HCT116 (cell line): ENCODE data around the gene HOXB8. TPM values are rescaled to one million over a fixed set of nuclear protein-coding genes. Genes with fewer than 3 reads are reported as not detected.

Source experiments
- ATAC-seq: fragments of 200-7000 bp; cut with Tn5 transposase; 2 replicates; pipeline ENCODE4 v1.9.1; 2020; ENCODE audit warnings: mild to moderate bottlenecking, moderate library complexity
- BruUV-seq: library from RNA; stranded (reverse); fragments of 400-500 nt; replicated peaks from 2 replicates; lab custom pipeline; 2021; lab: Mats Ljungman, UMichigan
- CTCF ChIA-PET: fragments of 300-600 bp; sonication (Branson Sonifier 250); formaldehyde crosslinking; loops from one replicate; lab custom pipeline; 2021; ENCODE audit warnings: antibody characterized with exemption; lab: Charles Lee
- POLR2A ChIA-PET: fragments of 300-600, 350-600 bp; sonication (Branson Sonifier 250); formaldehyde crosslinking; loops from one replicate; lab custom pipeline; 2021; ENCODE audit warnings: antibody characterized with exemption; lab: Charles Lee
- RAD21 ChIA-PET, 2 experiments: fragments of 300-600 bp; sonication (Branson Sonifier 250); formaldehyde crosslinking; loops; one replicate each; lab custom pipeline; 2023; ENCODE audit warnings: low total read pairs in 2 of 2; ENCODE audit not compliant: uncharacterized antibody in 2 of 2, unreplicated experiment in 2 of 2, low non-redundant PET in 1 of 2; lab: Charles Lee
- DNase-seq: peaks from one replicate; pipeline ENCODE4 v3.0.0-alpha.2; 2010; ENCODE audit warnings: low read depth, low spot score
- H2AFZ ChIP-seq: fragments of 200-600 bp; shearing (Covaris generic), sonication (generic); 2 replicates; pipeline ENCODE4 v1.6.1; 2017; ENCODE audit warnings: low read depth, mixed run types, mixed read lengths, antibody characterized with exemption, low read length; ENCODE audit not compliant: poor library complexity, severe bottlenecking
- H3K27ac ChIP-seq: 2 replicates; pipeline ENCODE4 v1.5.1; 2012; ENCODE audit warnings: low read depth, low read length
- H3K27me3 ChIP-seq: fragments of 200-600 bp; sonication (generic); 2 replicates; pipeline ENCODE4 v1.6.1; 2016; ENCODE audit warnings: mixed run types, low read length, mixed read lengths; ENCODE audit not compliant: insufficient read depth
- H3K36me3 ChIP-seq, 2 experiments: fragments of 200-500 bp in 1 of 2; fragments of 200-600 bp in 1 of 2; sonication (Bioruptor generic) in 1 of 2; sonication (generic) in 1 of 2; 2 replicates each; pipeline versions ENCODE4 v1.5.1 to v1.6.1; 2014 to 2016; ENCODE audit warnings: low read length in 2 of 2, inconsistent platforms in 1 of 2, mixed read lengths in 1 of 2, mixed run types in 1 of 2; ENCODE audit not compliant: insufficient read depth in 2 of 2, control insufficient read depth in 1 of 2
- H3K4me1 ChIP-seq, 2 experiments: fragments of 200-600 bp in 1 of 2; sonication (generic) in 1 of 2; 2 replicates each; pipeline versions ENCODE4 v1.5.1 to v1.6.1; 2012 to 2017; ENCODE audit warnings: low read length in 2 of 2, inconsistent platforms in 1 of 2, mild to moderate bottlenecking in 1 of 2, mixed read lengths in 1 of 2, mixed run types in 1 of 2, moderate library complexity in 1 of 2; ENCODE audit not compliant: insufficient read depth in 2 of 2, control insufficient read depth in 1 of 2
- H3K4me2 ChIP-seq: fragments of 200-600 bp; sonication (generic); 2 replicates; pipeline ENCODE4 v1.6.1; 2017; ENCODE audit warnings: mixed run types, low read length, mixed read lengths
- H3K4me3 ChIP-seq, 2 experiments: fragments of 200-600 bp in 1 of 2; sonication (generic) in 1 of 2; replicated peaks in 1 of 2; 2 replicates each; pipeline ENCODE4 v1.5.1; 2011 to 2016; ENCODE audit warnings: low read length in 2 of 2, control low read depth in 1 of 2, low read depth in 1 of 2, mild to moderate bottlenecking in 1 of 2, mixed read lengths in 1 of 2, mixed run types in 1 of 2
- H3K79me2 ChIP-seq: fragments of 200-600 bp; sonication (generic); 2 replicates; pipeline ENCODE4 v1.6.1; 2017; ENCODE audit warnings: mild to moderate bottlenecking, mixed run types, low read length, moderate library complexity, mixed read lengths; ENCODE audit not compliant: insufficient read depth
- H3K9ac ChIP-seq: fragments of 200-600 bp; sonication (generic); 2 replicates; pipeline ENCODE4 v1.6.1; 2016; ENCODE audit warnings: low read length, mixed read lengths
- H3K9me2 ChIP-seq: fragments of 200-600 bp; sonication (generic), shearing (Covaris generic); 2 replicates; pipeline ENCODE4 v1.6.1; 2017; ENCODE audit warnings: mixed run types, mild to moderate bottlenecking, moderate library complexity; ENCODE audit not compliant: insufficient read depth
- H3K9me3 ChIP-seq, 2 experiments: fragments of 200-500 bp in 1 of 2; fragments of 200-600 bp in 1 of 2; sonication (Bioruptor generic) in 1 of 2; sonication (generic) in 1 of 2; 2 replicates each; pipeline ENCODE4 v1.6.1; 2014 to 2017; ENCODE audit warnings: low read length in 2 of 2, mixed read lengths in 2 of 2, inconsistent platforms in 1 of 2, low read depth in 1 of 2, mild to moderate bottlenecking in 1 of 2, mixed run types in 1 of 2, moderate library complexity in 1 of 2; ENCODE audit not compliant: control insufficient read depth in 1 of 2, insufficient read depth in 1 of 2
- H4K20me1 ChIP-seq: fragments of 200-600 bp; sonication (generic), shearing (Covaris generic); 2 replicates; pipeline ENCODE4 v1.6.1; 2017; ENCODE audit warnings: mixed run types, mild to moderate bottlenecking, moderate library complexity; ENCODE audit not compliant: insufficient read depth
- CBX3 ChIP-seq: IDR thresholded peaks from 2 replicates; pipeline ENCODE4 v1.6.1; 2012; ENCODE audit warnings: low read depth
- POLR2AphosphoS5 ChIP-seq: IDR thresholded peaks from 2 replicates; pipeline ENCODE4 v1.6.1; 2011; ENCODE audit warnings: mild to moderate bottlenecking, low read depth, low read length, moderate library complexity
- intact Hi-C: fragments of 100-400 bp; cut with micrococcal nuclease; formaldehyde crosslinking; loops from 2 replicates; pipeline ENCODE4 v1.10.0; 2022
- total RNA-seq: library from RNA; stranded (reverse); gene quantifications from one replicate; pipeline ENCODE4 v1.2.1, GENCODE V29; 2021; ENCODE audit not compliant: unreplicated experiment
- TF ChIP-seq, protein P1 (sequence below): IDR thresholded peaks from 2 replicates; pipeline ENCODE4 v1.6.1; 2012; ENCODE audit warnings: low read depth

Gene HOXB8
- total RNA-seq, 1 experiment from 2014 or later, result 44.7 TPM

DNA sequence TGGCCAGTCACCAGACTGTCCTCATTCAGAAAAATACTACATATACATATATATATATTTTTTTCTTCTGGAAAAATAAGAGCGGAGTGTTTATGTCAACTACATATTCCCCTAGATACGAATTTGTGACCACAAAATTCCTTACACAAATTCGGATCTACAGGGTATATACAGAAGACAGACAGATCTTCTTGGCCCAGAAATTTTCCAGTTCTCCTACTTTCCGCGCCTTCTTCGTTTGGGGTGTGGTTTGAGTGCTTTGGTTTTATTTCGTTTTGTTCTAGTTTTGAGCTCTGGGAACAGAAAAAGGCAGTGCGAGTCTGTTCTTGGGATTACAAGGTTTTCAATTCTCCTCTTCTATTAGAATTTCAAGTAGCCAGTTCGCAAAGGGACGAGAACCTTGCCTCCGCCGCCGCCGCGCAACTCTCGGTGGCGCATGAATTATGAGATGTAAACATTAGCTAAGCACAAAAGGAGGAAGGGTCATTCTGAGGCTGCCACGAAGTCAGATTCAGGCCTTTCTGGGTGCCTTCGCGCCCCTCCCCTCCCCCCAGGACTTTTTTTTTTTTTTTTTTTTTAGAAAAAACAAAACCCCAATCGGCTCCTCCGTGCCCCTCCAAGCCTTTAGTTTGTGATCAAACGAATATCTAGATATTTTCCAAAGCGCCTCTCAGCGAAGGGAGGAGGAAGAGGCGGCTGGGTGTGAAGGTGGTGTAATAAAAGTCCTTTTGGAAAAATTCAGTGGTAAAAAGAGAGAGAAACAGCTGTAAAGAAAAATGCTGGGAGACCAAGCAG, 35.1 kb downstream of the HOXB8 start (continued):
- TF ChIP-seq, protein P1, sequence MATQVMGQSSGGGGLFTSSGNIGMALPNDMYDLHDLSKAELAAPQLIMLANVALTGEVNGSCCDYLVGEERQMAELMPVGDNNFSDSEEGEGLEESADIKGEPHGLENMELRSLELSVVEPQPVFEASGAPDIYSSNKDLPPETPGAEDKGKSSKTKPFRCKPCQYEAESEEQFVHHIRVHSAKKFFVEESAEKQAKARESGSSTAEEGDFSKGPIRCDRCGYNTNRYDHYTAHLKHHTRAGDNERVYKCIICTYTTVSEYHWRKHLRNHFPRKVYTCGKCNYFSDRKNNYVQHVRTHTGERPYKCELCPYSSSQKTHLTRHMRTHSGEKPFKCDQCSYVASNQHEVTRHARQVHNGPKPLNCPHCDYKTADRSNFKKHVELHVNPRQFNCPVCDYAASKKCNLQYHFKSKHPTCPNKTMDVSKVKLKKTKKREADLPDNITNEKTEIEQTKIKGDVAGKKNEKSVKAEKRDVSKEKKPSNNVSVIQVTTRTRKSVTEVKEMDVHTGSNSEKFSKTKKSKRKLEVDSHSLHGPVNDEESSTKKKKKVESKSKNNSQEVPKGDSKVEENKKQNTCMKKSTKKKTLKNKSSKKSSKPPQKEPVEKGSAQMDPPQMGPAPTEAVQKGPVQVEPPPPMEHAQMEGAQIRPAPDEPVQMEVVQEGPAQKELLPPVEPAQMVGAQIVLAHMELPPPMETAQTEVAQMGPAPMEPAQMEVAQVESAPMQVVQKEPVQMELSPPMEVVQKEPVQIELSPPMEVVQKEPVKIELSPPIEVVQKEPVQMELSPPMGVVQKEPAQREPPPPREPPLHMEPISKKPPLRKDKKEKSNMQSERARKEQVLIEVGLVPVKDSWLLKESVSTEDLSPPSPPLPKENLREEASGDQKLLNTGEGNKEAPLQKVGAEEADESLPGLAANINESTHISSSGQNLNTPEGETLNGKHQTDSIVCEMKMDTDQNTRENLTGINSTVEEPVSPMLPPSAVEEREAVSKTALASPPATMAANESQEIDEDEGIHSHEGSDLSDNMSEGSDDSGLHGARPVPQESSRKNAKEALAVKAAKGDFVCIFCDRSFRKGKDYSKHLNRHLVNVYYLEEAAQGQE, result no peak

DNA sequence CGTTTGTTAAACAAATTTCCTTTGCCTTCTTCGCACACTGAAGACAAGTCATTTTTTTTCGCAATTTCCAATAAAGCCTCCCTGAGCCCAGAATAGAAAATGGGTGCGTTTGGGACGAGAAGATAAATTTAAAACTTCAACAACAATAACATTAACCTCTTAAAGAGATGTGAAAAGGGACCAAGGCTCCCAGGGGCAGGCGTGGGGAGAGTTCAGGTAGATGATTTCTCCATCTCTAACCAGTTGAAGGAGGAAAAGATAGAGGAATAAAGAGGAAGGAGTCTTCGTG, 35.7 kb downstream of the HOXB8 start:
- TF ChIP-seq POLR2AphosphoS5 (no peak), CBX3 (no peak)
- no peaks in the 10 kb centered on the region for H3K9me3 ChIP-seq
- H2AFZ ChIP-seq, result no peak overlapping the region
- peaks cover 92% of the 10 kb centered on the region for H3K79me2 ChIP-seq
- DNase-seq, result no peak
- ChIA-PET CTCF (interaction anchor here (2.0 kb wide), 1 partner anchor 313 kb away, joined by 5 read pairs; no protein-coding TSS in a partner anchor), POLR2A (no interaction called here), RAD21 (no interaction called here)
- no TSS peak for BruUV-seq
- H3K4me3 ChIP-seq, result peak overlapping the region; percentile 57 to 58
- no peaks in the 10 kb centered on the region for H4K20me1 ChIP-seq
- H3K9me2 ChIP-seq, result no peaks in the 10 kb centered on the region
- no peaks in the 10 kb centered on the region for H3K36me3 ChIP-seq
- intact Hi-C loops, result no loop called here
- peaks cover 16 to 41% of the 10 kb centered on the region in 2 experiments for H3K4me1 ChIP-seq
- H3K27ac ChIP-seq, result peak overlapping the region; percentile 91
- no peak for ATAC-seq
- no peaks in the 10 kb centered on the region for H3K27me3 ChIP-seq
- H3K4me2 ChIP-seq, result peak overlapping the region; percentile 98
- peak overlapping the region; percentile 63 for H3K9ac ChIP-seq
